ENCODE data around the gene CCDC88A. TPM values are rescaled to one million over a fixed set of nuclear protein-coding genes. Genes with fewer than 3 reads are reported as not detected.

The CCDC88A gene
- total and polyA plus RNA-seq, 2 experiments from 2014 or later = 144 to 169 TPM

DNA sequence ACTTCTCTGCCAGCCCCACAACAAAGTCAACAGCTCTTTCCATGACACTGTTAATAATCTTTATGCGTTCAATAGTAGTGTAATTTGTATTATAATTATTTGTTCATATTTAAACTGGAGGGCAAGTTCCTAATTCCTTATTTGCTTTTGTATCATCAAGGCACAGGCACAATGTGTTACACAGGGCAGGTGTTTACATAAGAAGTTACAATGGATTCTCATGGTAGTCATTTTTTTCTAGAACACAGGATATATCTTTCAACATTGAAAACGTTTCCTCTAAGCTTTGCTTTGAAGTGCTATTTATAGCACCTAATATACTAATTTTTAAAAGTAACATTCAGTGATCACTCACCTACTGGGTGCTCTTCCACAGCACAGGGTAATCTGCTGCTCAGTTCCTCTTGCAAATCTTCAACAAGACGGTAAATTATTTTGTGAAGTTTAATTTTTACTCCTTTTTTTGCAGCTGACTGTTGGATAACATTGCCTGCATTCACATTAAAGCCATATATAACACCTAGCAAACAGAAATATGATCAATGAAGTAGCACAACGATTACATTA, 179.9 kb downstream of the CCDC88A start:
- no peaks in the 10 kb centered on the region for H3K4me1 Mint-ChIP-seq
- H3K27ac ChIP-seq (ENCODE audit: low read depth) = no peak overlapping the region
- H3K9me2 ChIP-seq (ENCODE audit: insufficient read depth) = no peaks in the 10 kb centered on the region
- no peak overlapping the region for H3K4me2 ChIP-seq
- no peak overlapping the region for H3K4me3 ChIP-seq
- peaks cover 28% of the 10 kb centered on the region for H3F3A ChIP-seq (replicated peaks; ENCODE audit: low read depth)
- no peaks in the 10 kb centered on the region for H3K27me3 ChIP-seq (ENCODE audit: insufficient read depth)
- H4K20me1 ChIP-seq (replicated peaks; ENCODE audit: insufficient read depth) = peaks cover 9% of the 10 kb centered on the region; the same call in 1 of the 2 replicates
- H3K9me3 Mint-ChIP-seq = no peaks in the 10 kb centered on the region
- H3K27ac Mint-ChIP-seq = no peak overlapping the region
- no peak overlapping the region for H2AFZ ChIP-seq
- no peaks in the 10 kb centered on the region; the same call in 1 of the 2 replicates for H3K79me2 ChIP-seq (replicated peaks; ENCODE audit: insufficient read depth)
- TF ChIP-seq EZH2 (IDR thresholded peaks at IDR 0.05; ENCODE audit: low read depth, unreplicated experiment) (no peak), POLR2AphosphoS5 (IDR thresholded peaks at IDR 0.05; ENCODE audit: low read depth) (no peak), CREB1 (CRISPR knock-in tag; IDR thresholded peaks at IDR 0.05; ENCODE audit: low read depth) (no peak), JUNB (IDR thresholded peaks at IDR 0.05; ENCODE audit: unreplicated experiment) (no peak), ZNF331 (CRISPR knock-in tag; IDR thresholded peaks at IDR 0.05; ENCODE audit: low read depth) (no peak)
- TF ChIP-seq, protein P1, sequence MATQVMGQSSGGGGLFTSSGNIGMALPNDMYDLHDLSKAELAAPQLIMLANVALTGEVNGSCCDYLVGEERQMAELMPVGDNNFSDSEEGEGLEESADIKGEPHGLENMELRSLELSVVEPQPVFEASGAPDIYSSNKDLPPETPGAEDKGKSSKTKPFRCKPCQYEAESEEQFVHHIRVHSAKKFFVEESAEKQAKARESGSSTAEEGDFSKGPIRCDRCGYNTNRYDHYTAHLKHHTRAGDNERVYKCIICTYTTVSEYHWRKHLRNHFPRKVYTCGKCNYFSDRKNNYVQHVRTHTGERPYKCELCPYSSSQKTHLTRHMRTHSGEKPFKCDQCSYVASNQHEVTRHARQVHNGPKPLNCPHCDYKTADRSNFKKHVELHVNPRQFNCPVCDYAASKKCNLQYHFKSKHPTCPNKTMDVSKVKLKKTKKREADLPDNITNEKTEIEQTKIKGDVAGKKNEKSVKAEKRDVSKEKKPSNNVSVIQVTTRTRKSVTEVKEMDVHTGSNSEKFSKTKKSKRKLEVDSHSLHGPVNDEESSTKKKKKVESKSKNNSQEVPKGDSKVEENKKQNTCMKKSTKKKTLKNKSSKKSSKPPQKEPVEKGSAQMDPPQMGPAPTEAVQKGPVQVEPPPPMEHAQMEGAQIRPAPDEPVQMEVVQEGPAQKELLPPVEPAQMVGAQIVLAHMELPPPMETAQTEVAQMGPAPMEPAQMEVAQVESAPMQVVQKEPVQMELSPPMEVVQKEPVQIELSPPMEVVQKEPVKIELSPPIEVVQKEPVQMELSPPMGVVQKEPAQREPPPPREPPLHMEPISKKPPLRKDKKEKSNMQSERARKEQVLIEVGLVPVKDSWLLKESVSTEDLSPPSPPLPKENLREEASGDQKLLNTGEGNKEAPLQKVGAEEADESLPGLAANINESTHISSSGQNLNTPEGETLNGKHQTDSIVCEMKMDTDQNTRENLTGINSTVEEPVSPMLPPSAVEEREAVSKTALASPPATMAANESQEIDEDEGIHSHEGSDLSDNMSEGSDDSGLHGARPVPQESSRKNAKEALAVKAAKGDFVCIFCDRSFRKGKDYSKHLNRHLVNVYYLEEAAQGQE (IDR thresholded peaks at IDR 0.05; ENCODE audit: unreplicated experiment) = no peak
- peaks cover 38% of the 10 kb centered on the region for H3K36me3 Mint-ChIP-seq (ENCODE audit: low read depth)
- H3K36me3 ChIP-seq (ENCODE audit: insufficient read depth) = peaks cover 32% of the 10 kb centered on the region
- no peak overlapping the region for H3K4me3 Mint-ChIP-seq
- ATAC-seq (no peak), DNase-seq (ENCODE audit: low spot score) (no peak)
- H3K4me1 ChIP-seq (ENCODE audit: insufficient read depth) = peaks cover under 1% of the 10 kb centered on the region; the same call in 1 of the 2 replicates
- H3K27me3 Mint-ChIP-seq (ENCODE audit: insufficient read depth, low read depth, poor library complexity) = peaks cover 2% of the 10 kb centered on the region

Small RNA genes lying within 50 kb of the gene (small RNA-seq; reads per million reads assigned to genes)
- gene RF00019 (ENCODE audit: low replicate concordance) = not detected
- not detected for gene RNU6-221P (ENCODE audit: low replicate concordance)
- not detected for gene RNU6-775P (ENCODE audit: low replicate concordance)

Other genes starting within 250 kb of the CCDC88A start
- 3.1 and 6.2 TPM in 2 replicates for gene CLHC1, start 187.6 kb downstream of the CCDC88A start, total RNA-seq (2014; rRNA removed; shearing (Covaris generic))
- gene CLHC1, start 187.6 kb downstream of the CCDC88A start, polyA plus RNA-seq (2016; fragmentation: Nextera tagmentation; extraction: Ambion mirVana) = 5.0 and 5.1 TPM in 2 replicates
- 1,424 and 1,606 TPM in 2 replicates for gene RPS27A, start 187.2 kb downstream of the CCDC88A start, total RNA-seq (2014; rRNA removed; shearing (Covaris generic))
- gene RPS27A, start 187.2 kb downstream of the CCDC88A start, polyA plus RNA-seq (2016; fragmentation: Nextera tagmentation; extraction: Ambion mirVana) = 1,538 and 1,672 TPM in 2 replicates
- gene MTIF2, start 150.6 kb downstream of the CCDC88A start, total RNA-seq (2014; rRNA removed; shearing (Covaris generic)) = 38.9 and 39.0 TPM in 2 replicates
- 31.9 and 32.5 TPM in 2 replicates for gene MTIF2, start 150.6 kb downstream of the CCDC88A start, polyA plus RNA-seq (2016; fragmentation: Nextera tagmentation; extraction: Ambion mirVana)
- gene CFAP36, start 99.9 kb upstream of the CCDC88A start, total RNA-seq (2014; rRNA removed; shearing (Covaris generic)) = 8.0 and 19.7 TPM in 2 replicates
- 35.1 and 43.1 TPM in 2 replicates for gene CFAP36, start 99.9 kb upstream of the CCDC88A start, polyA plus RNA-seq (2016; fragmentation: Nextera tagmentation; extraction: Ambion mirVana)
- gene PPP4R3B, start 197.8 kb upstream of the CCDC88A start, total RNA-seq (2014; rRNA removed; shearing (Covaris generic)) = 48.5 and 56.6 TPM in 2 replicates
- 21.8 and 25.6 TPM in 2 replicates for gene PPP4R3B, start 197.8 kb upstream of the CCDC88A start, polyA plus RNA-seq (2016; fragmentation: Nextera tagmentation; extraction: Ambion mirVana)